Retinal pigment epithelial cell (primary cell): Measurements from ENCODE around the gene PLCL2.

Source experiments
- DNase-seq: peaks from one replicate; pipeline ENCODE4 v3.0.0-alpha.2; 2010; ENCODE audit warnings: low read depth
- H3K4me3 ChIP-seq: 2 replicates; pipeline ENCODE4 v1.5.1; 2011; ENCODE audit warnings: mild to moderate bottlenecking, low read length, control low read depth, moderate library complexity
- TF ChIP-seq, protein P1 (sequence below): conservative IDR thresholded peaks from 2 replicates; pipeline ENCODE4 v1.5.1; 2011; ENCODE audit warnings: low read depth, low read length, control low read depth, inconsistent platforms

Gene PLCL2

DNA sequence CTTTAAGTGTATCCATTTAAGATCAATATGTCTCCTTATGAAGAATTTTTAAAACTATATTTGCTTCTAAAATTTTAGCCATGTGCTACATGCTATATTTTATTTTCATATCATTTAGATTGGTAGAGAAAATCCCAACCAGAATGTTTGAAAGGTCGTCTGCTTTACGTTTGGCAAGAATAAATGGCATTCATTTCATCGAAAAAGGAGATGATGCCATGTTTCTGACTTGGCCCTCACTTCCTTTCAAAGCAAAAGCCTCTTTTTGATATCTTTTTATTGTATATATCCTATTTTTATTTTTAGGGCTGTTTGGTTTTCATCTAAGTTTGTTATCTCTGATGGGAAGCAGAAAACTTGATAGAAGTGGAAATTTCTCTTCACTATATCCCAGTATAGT lies 176.2 kb downstream of the PLCL2 start:
- no peak overlapping the region for H3K4me3 ChIP-seq
- DNase-seq, result no peak
- TF ChIP-seq, protein P1, sequence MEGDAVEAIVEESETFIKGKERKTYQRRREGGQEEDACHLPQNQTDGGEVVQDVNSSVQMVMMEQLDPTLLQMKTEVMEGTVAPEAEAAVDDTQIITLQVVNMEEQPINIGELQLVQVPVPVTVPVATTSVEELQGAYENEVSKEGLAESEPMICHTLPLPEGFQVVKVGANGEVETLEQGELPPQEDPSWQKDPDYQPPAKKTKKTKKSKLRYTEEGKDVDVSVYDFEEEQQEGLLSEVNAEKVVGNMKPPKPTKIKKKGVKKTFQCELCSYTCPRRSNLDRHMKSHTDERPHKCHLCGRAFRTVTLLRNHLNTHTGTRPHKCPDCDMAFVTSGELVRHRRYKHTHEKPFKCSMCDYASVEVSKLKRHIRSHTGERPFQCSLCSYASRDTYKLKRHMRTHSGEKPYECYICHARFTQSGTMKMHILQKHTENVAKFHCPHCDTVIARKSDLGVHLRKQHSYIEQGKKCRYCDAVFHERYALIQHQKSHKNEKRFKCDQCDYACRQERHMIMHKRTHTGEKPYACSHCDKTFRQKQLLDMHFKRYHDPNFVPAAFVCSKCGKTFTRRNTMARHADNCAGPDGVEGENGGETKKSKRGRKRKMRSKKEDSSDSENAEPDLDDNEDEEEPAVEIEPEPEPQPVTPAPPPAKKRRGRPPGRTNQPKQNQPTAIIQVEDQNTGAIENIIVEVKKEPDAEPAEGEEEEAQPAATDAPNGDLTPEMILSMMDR, result no peak

DNA sequence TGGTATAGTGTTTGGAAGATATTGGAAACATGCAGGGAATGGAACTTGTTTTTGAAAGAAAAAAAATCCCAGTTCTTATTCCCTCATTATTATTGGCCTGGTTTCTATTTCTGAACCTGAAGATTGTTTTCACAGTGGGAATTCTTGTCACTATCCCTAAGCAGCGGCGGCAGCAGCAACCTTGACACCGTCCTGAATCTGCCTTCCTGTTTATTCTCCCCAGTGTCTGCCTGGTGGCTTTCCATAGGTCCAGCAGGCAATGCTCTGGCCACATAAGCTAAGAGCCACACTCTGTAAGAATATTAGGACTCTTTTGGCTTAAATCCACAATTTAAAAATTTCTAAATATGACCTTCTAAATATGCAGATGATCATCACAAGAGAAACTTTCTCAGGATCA lies 178.0 kb downstream of the PLCL2 start:
- DNase-seq, result no peak
- TF ChIP-seq, protein P1, result no peak
- H3K4me3 ChIP-seq, result no peak overlapping the region

DNA sequence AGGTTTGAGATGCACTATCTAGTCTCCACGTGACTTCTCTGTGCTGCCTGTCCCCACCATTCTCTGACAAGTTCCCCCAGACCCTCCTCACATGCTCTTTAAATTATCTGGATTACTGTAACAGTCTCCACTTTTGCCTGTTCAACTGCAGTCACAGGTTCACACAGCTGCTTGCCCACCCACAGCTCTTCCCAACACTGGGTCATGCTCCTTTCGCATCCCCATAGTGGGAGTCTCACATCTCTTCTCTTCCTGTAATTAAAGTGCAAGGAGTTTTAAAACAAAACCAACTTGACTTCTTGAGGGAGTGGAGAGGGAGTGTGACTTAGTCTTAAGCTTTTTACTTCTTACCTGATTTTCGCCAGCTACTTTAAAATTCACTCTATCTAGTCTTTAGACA lies 178.8 kb downstream of the PLCL2 start:
- TF ChIP-seq, protein P1, result no peak
- no peak for DNase-seq
- H3K4me3 ChIP-seq, result no peak overlapping the region

DNA sequence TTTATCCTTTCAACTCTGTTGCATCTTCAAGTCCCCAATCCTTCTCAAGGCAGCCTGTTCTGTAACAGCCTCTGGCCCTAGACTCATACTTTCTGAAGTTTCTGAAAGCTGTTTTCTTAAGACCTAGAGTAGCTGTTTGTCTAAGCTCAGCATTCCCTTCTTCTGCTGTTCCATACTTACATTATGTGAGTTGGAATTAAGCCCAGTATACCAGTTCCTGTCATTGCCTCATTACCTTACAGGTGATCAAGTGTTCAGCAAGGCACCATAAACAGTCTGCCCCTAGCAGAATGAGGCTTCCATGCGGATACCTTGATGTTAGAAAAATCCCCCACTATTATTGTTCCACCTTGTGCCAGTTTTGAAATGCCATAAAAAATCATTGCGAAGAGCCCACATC lies 180.6 kb downstream of the PLCL2 start:
- H3K4me3 ChIP-seq, result no peak overlapping the region
- DNase-seq, result no peak
- TF ChIP-seq, protein P1, result no peak

DNA sequence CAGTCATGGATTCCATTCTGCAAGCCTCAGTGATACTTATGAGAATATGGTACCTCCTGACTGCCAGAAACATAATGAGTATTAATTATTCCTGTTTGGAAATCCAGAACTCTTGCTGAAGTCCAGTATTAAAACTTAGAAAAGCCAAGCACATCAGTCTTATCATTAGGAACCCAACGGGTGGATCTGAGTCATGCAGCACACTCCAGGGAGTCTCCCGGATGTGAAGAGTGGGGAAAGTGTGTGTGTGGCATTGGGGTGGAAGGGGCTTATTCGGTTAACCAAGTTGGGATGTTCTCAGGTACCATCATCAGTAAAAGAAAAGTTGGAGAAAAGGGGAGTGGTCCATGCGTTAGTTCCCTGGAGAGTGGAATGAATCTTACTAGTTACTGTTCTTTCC lies 181.1 kb downstream of the PLCL2 start:
- TF ChIP-seq, protein P1, result no peak
- DNase-seq, result no peak
- no peak overlapping the region for H3K4me3 ChIP-seq

DNA sequence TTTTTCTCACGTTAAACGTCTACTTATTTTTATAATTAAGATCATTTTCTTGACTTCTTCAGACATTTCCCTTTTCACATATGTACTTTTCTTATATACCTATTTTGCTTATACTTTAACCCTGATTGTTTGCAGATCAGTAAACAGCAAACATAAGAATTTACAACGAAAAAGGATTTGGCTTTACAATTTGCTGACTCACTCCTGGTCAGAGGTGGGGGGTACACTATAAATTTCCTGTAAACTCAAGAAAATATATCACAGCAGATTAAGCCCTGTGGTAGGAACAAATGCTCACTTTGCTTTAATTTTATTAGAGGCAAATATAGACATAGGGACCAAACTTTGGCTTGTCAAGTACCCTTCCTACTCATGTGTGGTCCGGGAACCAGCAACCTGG lies 185.0 kb downstream of the PLCL2 start:
- DNase-seq, result no peak
- no peak overlapping the region for H3K4me3 ChIP-seq
- TF ChIP-seq, protein P1, result no peak

DNA sequence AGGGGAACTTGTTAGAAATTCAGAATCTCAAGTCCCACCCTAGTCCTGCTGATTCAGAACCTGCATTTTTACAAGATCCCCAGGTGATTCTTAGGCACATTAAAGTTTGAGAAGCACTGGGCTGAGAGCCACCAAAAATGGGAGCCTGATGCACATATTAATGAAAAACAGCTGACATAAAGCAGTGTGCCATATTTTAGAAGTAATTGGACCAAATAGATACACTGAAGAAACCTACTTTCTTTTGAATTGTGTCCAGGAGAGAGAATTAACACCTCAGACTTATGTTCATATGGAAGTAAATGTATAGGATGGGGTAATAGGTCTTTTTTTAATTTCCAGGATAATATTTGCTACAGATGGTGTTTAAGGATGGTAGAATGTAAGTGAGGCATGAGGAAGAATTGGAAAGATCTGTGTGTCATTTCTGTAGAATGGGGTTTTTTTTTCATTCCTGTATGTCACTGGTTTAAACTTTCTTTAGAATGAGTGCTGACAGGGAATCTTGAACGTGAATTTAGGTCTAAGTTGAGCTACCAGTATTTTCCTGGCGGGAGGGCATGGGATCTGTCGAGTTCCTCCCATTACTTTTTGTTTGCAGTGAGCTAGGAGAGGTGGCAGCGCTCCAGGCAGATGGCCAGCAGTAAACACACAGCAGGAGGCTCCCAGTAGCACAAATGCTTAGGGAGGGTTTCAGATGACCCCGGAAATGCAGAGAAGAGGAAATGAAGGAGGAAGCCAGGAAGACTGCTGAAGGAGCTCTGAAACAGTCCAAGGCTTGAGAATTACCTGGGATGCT lies 185.6 kb downstream of the PLCL2 start:
- TF ChIP-seq, protein P1, result no peak
- DNase-seq, result no peak

More for the DNA sequence above, 185.6 kb downstream of the PLCL2 start:
- no peak overlapping the region for H3K4me3 ChIP-seq
